GM18511 (cell line): ENCODE measurements around the gene DHX16.

Source experiments
- ATAC-seq: cut with Tn5 transposase; IDR thresholded peaks from one replicate; pipeline ENCODE4 v1.9.1; 2021; ENCODE audit warnings: mild to moderate bottlenecking, moderate library complexity; ENCODE audit not compliant: unreplicated experiment

The DHX16 gene

DNA sequence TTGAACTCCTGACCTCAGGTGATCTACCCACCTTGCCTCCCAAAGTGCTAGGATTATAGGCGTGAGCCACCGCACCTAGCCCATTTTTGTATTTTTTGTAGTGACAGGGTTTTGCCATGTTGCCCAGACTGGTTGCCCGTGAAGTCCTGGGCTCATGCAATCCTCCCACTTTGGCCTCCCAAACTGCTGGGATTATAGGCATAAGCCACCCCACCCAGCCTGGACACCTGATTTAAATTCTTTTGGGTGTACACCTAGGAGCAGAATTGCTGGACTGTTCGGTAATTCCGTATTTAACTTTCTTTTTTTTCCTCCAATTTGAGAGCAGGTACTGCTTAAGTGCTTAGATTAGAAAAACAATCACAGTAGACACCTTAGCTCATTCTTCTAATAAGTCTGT, 23.6 kb upstream of the DHX16 start:
- ATAC-seq, result no peak

DNA sequence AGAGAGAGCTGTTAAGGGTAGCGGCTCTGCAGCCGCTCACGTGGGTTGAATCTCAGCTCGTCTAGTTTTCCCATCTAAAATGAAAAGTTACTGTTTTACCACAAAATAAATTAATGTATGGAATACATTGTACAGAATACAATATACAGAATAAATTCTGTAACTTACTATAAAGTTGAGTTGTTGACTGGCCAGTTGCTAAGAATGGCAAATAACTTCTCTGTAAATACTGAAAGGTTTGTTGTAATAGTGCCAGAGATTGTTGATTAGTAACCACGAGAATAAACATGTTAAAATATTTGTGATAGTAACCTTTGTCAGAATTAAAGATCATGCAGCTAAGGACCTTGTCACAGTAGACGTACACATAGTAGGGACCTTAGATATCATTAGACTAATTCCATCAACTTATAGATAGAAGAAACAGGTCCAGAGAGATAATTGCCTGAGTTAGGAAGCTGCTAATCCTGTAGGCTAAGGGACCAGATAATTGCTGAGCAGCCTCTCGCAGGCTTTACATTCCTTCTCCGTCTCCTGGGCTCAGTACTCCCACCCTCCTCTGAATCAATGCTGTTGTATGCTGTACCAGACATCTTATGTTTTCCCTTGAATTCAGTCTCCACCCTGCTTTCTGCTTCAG, 18.5 kb upstream of the DHX16 start:
- no peak for ATAC-seq

DNA sequence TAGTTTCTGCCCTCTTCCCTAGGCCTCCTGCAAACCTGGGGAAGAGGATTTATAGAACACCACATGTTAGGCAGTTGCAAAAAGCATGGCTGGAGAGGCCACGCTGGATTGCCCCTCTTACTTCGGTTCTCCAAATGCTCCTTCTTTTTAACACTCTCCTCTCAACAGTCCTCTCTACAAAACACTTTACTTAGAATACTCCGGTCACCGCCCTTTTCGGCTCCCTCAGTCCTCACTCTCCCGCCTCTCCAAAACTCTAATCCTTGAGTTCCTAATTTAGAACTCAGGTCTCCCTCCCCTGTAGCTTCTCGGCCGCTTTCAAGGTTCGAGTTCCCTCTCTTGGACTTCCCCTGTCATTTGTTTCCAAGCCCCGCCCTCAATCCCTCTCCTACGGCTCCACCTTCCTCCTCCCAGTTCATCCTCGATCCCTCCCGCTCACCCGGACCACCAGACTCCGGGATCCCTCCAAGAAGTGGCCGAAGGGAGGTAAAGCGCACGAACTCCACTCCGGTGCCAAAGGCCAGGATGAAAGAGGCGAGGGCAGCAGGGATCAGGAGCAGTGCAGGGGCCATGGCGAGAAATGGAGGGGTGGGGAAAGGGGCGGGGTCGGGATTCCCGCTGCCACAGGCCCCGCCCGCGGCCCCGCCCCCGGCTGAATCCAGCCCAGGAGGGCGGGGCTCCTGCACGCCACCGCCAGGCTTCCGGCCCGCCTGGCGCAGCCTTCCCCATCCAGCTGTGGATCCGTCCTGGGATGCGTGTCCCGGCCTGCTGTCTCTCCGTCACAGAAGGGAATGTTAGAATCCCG, 17.8 kb upstream of the DHX16 start, which contains the start of gene NRM:
NRM (minus strand) TSS at position 582 of the 805 bp plus-strand sequence; CDS start at position 572, 10 bp downstream.
- peak; percentile 39 for ATAC-seq

DNA sequence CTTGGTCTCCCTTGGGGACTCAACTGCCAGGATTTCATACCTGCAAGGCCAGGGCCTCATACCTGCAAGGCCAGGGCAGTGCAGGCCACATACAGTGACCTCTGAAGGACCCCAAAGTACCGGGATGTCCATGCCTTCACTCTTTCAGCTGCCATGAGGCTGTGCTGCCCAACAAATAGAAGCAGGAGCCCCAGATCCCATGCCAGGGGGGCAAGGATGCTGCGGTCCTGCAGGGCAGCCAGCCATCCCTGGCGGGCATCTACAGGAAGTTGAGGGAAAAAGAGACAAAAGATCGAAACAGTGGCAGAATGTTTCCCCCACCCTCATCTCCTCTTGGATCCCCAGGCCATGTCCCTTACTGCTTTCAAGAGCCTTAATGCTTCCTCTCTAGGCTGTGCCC, 17.2 kb upstream of the DHX16 start:
- no peak for ATAC-seq

DNA sequence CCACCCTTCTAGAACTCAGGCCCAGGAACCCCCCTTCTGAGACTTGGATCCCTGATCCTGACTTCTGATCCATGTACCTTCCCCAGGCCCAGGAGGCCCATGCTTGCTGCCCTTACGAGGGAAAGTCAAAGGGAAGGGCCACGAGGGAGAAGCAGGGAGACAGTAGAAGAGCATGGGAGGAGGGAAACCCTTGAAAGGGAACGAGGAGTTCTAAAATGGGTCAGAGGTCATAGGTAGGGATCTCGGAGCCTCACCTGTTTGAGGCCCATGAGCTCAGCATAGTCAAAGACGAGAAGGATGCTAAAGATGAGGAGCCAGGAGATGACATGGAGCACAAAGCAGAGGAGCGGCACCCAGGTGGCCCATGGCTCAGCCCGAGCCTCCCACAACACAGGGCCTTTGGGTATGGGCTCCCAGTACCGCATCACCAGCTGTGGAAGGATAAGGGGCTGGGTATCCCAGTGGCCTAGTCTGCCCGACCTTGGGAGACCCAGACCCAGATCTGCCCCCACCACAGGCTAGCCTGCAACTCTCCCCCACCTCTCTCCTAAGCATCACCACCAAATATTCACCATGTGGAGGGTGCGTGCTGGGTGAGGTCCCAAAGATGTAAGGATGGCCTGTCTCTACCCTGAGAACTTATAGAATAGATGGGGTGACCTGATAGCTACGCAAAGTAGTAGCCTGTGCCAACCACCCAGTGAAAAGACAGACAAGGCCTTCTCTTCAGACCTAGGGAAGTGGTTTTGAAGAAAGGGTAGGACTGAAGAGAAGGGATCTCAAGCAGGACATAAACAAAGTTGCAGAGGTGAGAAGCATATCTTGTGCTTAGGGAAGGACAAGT, 16.4 kb upstream of the DHX16 start:
- ATAC-seq, result no peak

DNA sequence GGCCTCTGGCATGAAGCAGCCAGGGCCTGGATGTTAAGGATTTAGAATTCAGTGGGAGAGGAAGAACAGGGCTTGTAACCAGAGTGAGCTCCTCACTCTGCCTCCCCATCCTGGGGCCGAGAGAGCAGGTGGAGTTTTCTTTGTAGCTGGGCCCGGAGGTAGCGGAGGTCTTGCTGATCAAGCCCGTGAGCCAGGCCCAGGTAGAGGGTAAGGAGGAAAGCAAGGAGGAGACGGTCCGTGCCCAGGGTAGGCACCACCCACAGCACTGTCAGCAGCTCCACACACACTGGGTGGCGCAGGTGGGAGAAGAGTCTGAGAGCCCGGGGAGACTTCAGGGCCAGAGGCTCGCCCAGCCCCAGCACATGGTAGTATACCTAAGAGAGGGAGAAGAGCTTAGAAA, 15.8 kb upstream of the DHX16 start:
- ATAC-seq, result no peak

DNA sequence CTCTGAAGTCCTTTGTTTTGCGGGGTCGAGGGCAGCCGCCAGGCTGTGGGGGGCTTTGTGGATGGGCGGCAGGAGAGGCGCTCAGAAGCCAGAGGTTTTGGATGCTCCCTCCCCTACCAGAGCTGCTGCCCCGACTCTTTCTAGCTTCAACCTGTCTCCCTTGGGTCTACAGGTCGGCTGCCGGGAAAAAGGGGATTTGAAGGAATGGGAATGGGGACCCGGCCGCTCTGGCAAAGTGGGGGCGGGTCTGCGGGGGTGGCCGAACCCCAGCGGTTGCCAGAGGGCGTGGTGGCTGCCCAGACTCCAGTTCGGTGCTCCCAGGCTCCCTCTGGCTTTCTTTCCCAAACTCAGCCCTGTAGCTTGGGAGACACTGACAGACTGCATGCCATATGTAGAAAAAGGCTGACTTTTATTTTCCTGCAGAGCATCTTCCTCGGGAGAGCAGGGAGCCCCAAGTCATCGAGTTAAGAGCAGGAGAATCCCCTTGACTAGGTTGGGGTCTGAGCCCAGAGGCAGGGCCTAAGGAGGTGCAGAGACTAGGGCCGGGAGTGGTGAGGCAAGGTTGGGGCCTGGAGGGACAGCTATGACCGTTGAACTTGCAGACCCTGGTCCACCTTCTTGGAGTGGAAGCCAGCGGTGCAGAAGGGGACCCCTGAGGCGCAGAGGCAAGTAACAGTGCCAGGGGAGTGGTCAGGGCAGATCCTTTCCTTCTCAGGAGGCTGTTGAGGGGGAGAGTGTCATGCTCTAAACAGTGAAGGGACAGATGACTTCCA, 15.0 kb upstream of the DHX16 start:
- no peak for ATAC-seq

DNA sequence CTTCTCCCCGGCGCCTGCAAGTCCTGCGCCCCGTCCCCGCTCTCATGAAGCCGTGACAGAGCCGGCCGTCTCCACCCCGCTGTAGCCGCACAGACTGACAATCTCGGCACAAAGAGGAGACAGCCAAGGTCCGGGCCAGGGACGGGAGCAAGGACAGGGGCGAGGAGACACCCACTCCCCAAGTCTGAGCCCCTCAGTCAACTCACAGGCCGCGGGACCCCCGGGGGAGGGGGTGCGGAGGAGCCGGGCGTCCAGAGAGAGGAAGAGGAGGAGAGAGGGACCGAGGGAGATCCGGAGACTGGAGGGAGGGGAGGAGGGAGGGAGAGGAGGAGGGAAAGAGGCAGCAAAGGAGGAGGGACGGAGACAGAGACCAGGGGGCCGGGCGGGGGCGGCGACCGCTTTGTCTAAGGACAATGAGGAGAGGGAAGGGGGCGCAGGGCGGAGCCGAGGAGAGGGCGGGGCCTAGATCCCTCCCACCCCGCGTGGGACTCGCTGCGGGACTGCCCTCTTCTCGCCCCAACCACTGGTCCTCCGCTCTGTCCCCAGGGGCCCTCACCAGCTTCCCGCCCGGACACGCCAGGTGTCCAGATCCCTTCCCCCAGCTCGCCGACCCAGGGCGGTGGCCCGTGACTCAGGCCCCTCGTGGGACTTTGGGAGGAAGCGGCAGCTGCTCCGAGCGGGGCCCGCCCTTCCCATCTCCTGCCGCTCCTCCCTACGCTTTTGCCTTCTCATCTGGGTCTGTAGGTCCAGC, 14.3 kb upstream of the DHX16 start:
- peak; percentile 52 for ATAC-seq

DNA sequence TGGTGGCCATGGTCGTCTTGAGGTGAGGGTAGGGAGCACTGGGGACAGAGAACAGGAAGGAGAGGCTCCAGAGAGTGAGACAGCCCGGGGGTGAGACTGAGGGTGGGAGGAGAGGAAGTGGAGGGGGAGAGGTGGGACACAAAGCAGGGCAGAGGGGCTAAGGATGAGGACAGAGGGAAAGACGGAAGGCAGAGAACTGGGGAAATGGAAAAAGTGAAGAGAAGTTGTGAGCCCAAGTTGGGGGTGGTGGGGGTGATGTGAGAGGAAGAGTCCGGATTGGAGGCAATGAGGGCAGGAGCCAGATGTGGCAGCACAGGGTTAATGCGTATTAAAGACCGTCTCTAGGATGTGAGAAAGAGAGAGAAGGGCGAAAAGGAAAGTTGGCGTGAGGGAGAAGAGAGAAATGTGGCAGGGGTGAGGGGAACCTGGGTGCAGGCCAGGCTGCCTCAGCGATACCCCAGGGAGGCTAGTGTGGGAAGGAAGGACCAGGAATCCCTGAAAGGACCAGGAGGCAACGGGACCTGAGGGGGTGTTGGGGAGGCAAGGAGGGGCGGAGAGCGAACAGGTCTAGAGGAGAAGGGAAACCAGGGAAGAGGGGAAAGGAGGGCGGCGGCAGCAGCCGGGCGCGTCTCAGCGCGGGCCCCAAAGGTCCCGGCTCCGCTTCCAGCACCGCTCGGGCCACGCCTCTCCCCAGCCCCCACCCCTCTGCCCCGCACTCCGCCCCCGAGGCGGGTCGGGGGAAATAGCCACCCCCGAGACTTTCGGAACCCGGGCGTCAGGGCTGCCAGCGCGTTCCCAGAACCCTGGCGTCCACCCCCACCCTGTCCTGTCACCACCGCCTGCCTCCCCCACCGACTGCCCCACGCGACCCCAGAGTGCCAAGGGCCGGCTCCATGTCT, 13.5 kb upstream of the DHX16 start, which contains the start of gene PPP1R18:
PPP1R18 (minus strand) TSS at position 637 of the 899 bp plus-strand sequence; CDS start at position 10, 627 bp downstream.
- no peak for ATAC-seq

DNA sequence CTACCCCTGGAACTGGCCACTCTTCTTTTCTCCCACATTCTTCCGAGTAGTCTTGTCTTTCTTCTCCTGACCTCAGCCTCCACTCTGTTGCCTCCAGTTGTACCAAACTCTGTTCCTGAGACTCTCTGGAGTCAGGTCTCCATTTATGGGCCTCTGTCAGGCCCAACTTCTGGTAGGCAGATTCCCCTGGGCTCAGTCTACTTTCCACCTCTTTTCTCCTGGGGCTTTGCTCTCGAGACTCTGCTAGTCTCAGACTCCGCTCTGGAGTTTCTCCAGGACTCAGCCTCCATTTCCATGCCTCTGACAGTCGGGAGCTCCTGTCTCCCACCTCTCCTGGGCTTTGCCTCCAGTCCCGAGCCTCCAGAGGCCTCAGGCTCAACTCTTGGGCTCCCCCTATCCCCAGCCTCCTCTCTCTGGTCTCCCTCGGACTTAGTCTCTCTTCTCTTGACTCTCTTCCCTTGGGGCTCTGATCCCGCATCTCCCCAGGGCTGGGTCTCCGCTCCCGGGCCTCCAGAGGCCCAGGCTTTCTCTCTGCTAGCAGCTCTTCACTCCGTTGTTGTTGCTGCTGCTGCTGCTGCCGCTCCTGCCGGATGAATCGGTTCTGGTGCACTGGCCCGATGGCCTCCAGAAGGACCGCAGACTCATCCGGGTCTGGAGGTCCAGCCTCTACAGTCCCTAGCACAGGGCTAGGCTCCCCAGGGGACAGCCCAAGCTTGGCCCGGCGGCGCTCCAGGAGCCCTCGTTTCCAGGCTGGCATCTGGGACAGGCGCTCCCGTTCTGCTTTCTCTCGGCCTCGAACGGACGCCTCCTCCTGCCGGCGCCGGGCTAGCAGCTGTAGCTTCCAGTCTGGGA, 12.6 kb upstream of the DHX16 start:
- ATAC-seq, result no peak

DNA sequence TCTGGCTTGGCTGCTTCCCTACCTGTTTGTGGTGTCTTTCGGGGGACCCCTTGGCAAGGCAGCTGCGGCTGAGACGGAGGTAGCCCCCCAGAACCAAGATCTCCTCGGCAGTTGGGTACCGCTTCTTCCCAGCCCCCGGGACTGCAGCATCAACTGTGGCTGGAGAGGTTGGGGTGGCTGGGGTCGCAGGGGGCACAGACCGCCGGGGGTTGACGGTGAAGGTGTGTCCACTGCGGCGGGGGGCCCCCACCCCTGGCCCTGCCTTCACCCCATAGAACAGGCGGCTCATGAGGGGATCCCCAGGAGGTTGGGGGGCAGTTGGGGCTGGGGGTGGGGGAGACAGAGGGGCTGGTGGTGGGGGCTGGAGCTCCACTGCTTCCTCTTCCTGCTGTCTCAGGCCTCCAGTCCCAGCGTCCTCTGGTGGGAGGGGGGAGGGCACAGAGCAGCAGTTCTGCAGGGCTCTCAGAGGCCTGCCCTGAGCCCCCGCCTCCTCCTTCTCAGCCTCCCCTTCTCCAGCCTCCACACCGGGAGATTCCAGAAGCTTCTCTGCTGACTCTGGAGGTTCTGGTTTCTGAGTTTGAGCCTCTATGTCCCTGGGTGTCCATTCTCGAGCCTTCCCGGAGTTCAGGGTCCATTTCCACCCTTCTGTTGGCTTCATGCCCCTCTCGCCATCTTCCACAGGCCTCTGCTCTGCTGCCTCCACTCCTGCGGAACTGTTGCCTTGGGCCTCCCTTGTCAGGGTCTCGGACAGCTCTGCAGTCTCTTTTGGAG, 11.8 kb upstream of the DHX16 start:
- ATAC-seq, result no peak

DNA sequence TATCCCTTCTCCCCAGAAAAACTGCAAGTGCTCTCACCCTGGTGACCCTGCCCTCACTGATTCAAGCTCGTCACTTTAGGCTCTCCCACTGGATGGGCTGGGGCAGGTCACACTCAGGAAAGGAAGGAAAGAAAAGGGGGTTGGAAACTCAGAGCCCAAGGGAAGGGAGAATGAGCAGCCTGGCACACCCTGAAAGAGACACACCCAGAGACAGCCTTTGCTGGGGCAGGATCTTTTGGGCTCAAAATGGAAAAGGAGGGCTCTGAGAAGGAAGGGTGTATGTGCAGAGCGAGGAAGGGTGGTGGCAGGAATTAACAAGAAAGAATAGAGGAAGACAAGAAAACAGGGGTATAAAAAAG, 11.2 kb upstream of the DHX16 start:
- ATAC-seq, result no peak

DNA sequence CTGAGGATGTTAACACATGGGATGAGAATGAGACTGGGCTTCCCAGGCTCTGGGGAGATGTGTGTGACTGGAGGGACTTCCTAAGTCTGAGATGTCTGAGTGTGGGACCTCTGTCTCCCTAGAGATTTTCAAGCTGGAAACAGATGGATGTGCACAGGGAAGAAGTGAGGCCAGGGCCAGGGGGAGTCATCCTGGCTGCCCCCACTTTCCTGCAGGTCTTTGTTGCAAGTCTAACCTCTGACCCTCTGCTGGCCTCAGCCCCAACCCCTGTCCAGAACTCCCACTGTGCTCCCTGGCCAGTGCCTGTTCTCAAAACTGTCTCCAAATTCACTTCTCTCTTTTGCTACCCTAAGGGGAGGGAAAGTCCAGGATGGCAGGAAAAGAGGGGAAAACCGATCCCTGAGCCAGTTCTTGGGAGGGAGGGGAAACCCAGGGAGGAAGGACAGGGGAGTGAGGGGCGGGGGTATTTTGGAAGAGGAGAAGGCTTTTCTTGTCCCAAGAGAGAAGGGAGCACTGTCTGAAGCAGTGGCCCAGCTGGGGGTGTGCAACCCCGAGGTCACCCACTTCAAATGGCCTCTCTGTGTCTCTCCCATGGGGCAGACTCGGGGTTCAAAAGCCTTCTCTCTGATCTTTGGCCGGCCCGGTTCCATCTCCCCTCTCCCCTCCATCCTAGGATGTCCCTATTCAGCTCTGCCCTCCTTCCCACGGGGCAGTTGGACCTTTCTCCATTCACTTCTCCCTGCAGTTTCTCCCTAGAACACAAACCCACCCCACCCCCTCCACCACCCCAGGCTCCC, 10.6 kb upstream of the DHX16 start:
- no peak for ATAC-seq

DNA sequence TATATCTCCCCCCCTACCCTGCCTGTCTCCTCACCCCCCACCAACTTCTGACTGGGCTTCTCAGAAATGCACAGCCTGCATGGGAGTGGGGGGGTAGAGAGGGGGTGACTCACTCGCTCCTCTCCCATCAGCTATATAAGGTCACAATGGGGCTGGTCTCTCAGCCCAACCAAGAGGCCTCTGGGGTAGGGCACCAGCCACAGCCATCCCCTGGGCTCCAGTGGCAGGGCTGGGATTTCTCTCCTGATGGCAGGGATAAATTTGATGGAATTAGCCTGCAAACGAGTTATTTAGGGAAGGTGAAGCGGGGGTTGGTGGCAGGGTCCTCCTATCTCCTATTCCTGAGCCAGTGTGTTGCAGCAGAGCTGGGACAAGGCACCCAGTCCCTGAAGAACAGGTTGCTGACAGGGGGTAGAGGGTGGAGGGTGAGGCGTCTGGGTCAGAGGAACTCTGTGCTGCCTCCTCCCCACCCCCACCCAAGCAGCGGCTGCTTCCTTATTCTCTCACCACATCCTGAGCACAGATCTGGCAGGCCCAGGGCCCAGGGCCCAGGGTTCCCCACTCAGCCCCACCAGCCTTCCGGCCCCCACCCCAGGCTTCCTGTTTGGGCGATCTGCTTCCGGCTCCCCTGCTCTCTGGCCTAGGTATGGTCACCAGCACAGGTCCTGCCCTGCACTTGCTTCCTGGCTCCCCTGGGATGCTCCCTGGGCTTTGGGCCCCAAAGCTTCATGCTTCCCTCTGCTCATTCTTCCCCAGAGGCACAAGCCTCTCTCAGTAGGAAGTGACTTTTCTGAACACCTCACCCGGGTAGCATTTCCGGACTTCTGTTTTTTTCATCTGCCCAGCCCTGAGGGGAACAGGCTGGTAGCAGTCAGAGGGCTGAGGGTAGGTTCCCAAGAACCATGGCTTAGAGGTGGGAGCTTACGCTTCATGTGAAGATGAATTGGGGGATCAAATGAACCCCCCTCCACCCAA, 9.6 kb upstream of the DHX16 start:
- peak; percentile 51 for ATAC-seq

DNA sequence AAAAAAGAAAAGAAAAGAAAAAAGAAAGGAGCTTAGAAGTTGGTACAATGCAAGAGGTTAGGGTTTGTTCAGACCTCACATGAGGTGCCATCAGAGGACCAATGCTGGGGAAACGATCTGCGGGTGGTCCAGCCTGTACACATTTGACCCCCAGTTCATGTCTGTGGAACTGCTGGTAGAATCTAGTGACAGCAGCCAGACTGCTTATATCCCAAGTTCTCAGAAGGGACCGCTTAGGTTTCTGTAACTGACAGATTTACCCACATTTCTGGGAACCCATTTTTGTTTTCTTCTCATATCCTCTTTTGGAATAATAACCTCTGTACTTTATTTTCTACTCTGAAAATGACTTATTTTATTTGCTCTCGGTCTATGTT, 8.9 kb upstream of the DHX16 start:
- no peak for ATAC-seq
